Caco-2 (cell line): ENCODE data around the gene TSTD2. TPM values are rescaled to one million over a fixed set of nuclear protein-coding genes. Genes with fewer than 3 reads are reported as not detected.
"Not testable (repeated sequence)": the region's sequence is repeated elsewhere in the genome, so short reads cannot be mapped to it uniquely, and the experiment has no call there.

Experiments
- BruUV-seq: library from RNA; stranded (reverse); fragments of 400-500 nt; replicated peaks from 2 replicates; lab custom pipeline; 2021; lab: Mats Ljungman, UMichigan
- CTCF ChIA-PET: fragments of 300-600 bp; sonication (Branson Sonifier 250); formaldehyde crosslinking; loops from one replicate; lab custom pipeline; 2022; ENCODE audit warnings: antibody characterized with exemption; lab: Charles Lee
- POLR2A ChIA-PET: fragments of 300-600 bp; sonication (Branson Sonifier 250); formaldehyde crosslinking; loops from one replicate; lab custom pipeline; 2022; ENCODE audit warnings: antibody characterized with exemption; lab: Charles Lee
- DNase-seq, 2 experiments: peaks; one replicate each; pipeline versions ENCODE4 v3.0.0 to v3.0.0-alpha.2; 2020 to 2022
- H3K27me3 ChIP-seq: replicated peaks from 2 replicates; pipeline ENCODE4 v1.6.0; 2011; ENCODE audit warnings: low read length; ENCODE audit not compliant: control insufficient read depth, insufficient read depth
- H3K36me3 ChIP-seq: 2 replicates; pipeline ENCODE4 v1.5.1; 2011; ENCODE audit warnings: low read length; ENCODE audit not compliant: control insufficient read depth, insufficient read depth
- H3K4me1 ChIP-seq: fragments of 250-450 bp; sonication (Bioruptor Pico); 2 replicates; pipeline ENCODE4 v1.5.1; 2020; ENCODE audit warnings: mild to moderate bottlenecking
- H3K4me3 ChIP-seq: 2 replicates; pipeline ENCODE4 v1.5.1; 2011; ENCODE audit warnings: low read depth, mild to moderate bottlenecking, control low read depth, low read length
- H3K9me3 ChIP-seq: fragments of 250-450 bp; sonication (Bioruptor Pico); 2 replicates; pipeline ENCODE4 v1.5.1; 2020; ENCODE audit warnings: mild to moderate bottlenecking, moderate library complexity
- H3K27ac Mint-ChIP-seq: one replicate; pipeline ENCODE4 v1.8.0; 2022; ENCODE audit warnings: mixed read lengths; ENCODE audit not compliant: unreplicated experiment
- H3K27me3 Mint-ChIP-seq: one replicate; pipeline ENCODE4 v1.8.0; 2022; ENCODE audit warnings: mixed read lengths; ENCODE audit not compliant: insufficient read depth, unreplicated experiment
- H3K36me3 Mint-ChIP-seq: one replicate; pipeline ENCODE4 v1.8.0; 2022; ENCODE audit warnings: mild to moderate bottlenecking, mixed read lengths; ENCODE audit not compliant: insufficient read depth, unreplicated experiment
- H3K4me1 Mint-ChIP-seq: one replicate; pipeline ENCODE4 v1.8.0; 2022; ENCODE audit warnings: low read depth, mixed read lengths; ENCODE audit not compliant: unreplicated experiment
- H3K4me3 Mint-ChIP-seq: one replicate; pipeline ENCODE4 v1.8.0; 2022; ENCODE audit warnings: mild to moderate bottlenecking, moderate library complexity, mixed read lengths; ENCODE audit not compliant: unreplicated experiment
- H3K9me3 Mint-ChIP-seq: one replicate; pipeline ENCODE4 v1.8.0; 2022; ENCODE audit warnings: mixed read lengths; ENCODE audit not compliant: unreplicated experiment
- CTCF ChIP-seq, 2 experiments: fragments of 200-600 bp in 1 of 2; IDR thresholded peaks; 1 replicate in 1 of 2; 2 replicates in 1 of 2; pipeline versions ENCODE4 v1.5.1 to v1.8.0; 2011 to 2022; ENCODE audit warnings: antibody characterized with exemption in 1 of 2, control low read depth in 1 of 2, inconsistent platforms in 1 of 2, low read depth in 1 of 2, low read length in 1 of 2, mild to moderate bottlenecking in 1 of 2, moderate library complexity in 1 of 2; ENCODE audit not compliant: insufficient read depth in 1 of 2, severe bottlenecking in 1 of 2, unreplicated experiment in 1 of 2
- intact Hi-C: fragments of 100-400 bp; cut with micrococcal nuclease; formaldehyde crosslinking; loops from one replicate; pipeline ENCODE4 v1.10.0; 2022; ENCODE audit not compliant: unreplicated experiment
- total RNA-seq: library from RNA; stranded (reverse); gene quantifications from 2 replicates; pipeline ENCODE4 v1.2.3, GENCODE V29; 2022

TSTD2 gene
- total RNA-seq, 1 experiment from 2014 or later, result 20.7 TPM

GRCh38 chr9:97625620-97626019 is 7.5 kb downstream of the TSTD2 start:
- H3K4me1 Mint-ChIP-seq, result peaks cover 6% of the 10 kb centered on the region
- H3K4me3 Mint-ChIP-seq, result no peak overlapping the region
- BruUV-seq, result no TSS peak
- TF ChIP-seq CTCF (IDR thresholded peaks at IDR 0.05; ENCODE audit: insufficient read depth in 1 of 2, low read depth in 1 of 2, low read length in 1 of 2, severe bottlenecking in 1 of 2, unreplicated experiment in 1 of 2), result no peak
- intact Hi-C loops, result no loop called here
- H3K27ac Mint-ChIP-seq, result no peak overlapping the region
- no peaks in the 10 kb centered on the region for H3K27me3 Mint-ChIP-seq
- peaks cover 21% of the 10 kb centered on the region for H3K9me3 Mint-ChIP-seq
- Histone ChIP-seq H3K4me1 (no peaks in the 10 kb centered on the region), H3K4me3 (no peak overlapping the region), H3K36me3 (peaks cover 4% of the 10 kb centered on the region; the same call in 1 of the 2 replicates), H3K27me3 (no peaks in the 10 kb centered on the region; the same call in 1 of the 2 replicates), H3K9me3 (no peaks in the 10 kb centered on the region)
- H3K36me3 Mint-ChIP-seq, result peaks cover 46% of the 10 kb centered on the region
- ChIA-PET CTCF (no interaction called here), POLR2A (no interaction called here)
- DNase-seq, result no peak

GRCh38 chr9:97623946-97624345 is 9.2 kb downstream of the TSTD2 start:
- CTCF ChIA-PET, result no interaction called here
- Histone ChIP-seq H3K36me3 (peaks cover 4% of the 10 kb centered on the region; the same call in 1 of the 2 replicates), H3K4me1 (no peaks in the 10 kb centered on the region), H3K4me3 (no peak overlapping the region), H3K27me3 (no peaks in the 10 kb centered on the region; the same call in 1 of the 2 replicates), H3K9me3 (no peaks in the 10 kb centered on the region)
- H3K4me3 Mint-ChIP-seq, result no peak overlapping the region
- H3K27me3 Mint-ChIP-seq, result no peaks in the 10 kb centered on the region
- intact Hi-C loops, result no loop called here
- no peak for DNase-seq
- no peak for TF ChIP-seq CTCF (IDR thresholded peaks at IDR 0.05; ENCODE audit: insufficient read depth in 1 of 2, low read depth in 1 of 2, low read length in 1 of 2, severe bottlenecking in 1 of 2, unreplicated experiment in 1 of 2)
- H3K9me3 Mint-ChIP-seq, result peaks cover 29% of the 10 kb centered on the region
- no TSS peak for BruUV-seq
- H3K36me3 Mint-ChIP-seq, result peaks cover 46% of the 10 kb centered on the region
- no peak overlapping the region for H3K27ac Mint-ChIP-seq
- H3K4me1 Mint-ChIP-seq, result peaks cover 4% of the 10 kb centered on the region
- POLR2A ChIA-PET, result interaction anchor here (0.6 to 1.0 kb wide), 2 partner anchors 9 to 122 kb away, joined by 3 to 10 read pairs; partner anchors contain the start of genes NCBP1, TMOD1 and TSTD2

- CTCF ChIA-PET, result not testable (repeated sequence)
Measured at GRCh38 chr9:97622483-97622882, 10.7 kb downstream of the TSTD2 start.

GRCh38 chr9:97620063-97620462 is 13.1 kb downstream of the TSTD2 start:
- H3K27ac Mint-ChIP-seq, BruUV-seq, DNase-seq: not testable (repeated sequence)

More at GRCh38 chr9:97622483-97622882, 10.7 kb downstream of the TSTD2 start:
- DNase-seq, H3K36me3 ChIP-seq, H3K27me3 Mint-ChIP-seq, H3K4me1 Mint-ChIP-seq, POLR2A ChIA-PET, H3K27me3 ChIP-seq, H3K4me1 ChIP-seq, BruUV-seq, H3K4me3 ChIP-seq, H3K27ac Mint-ChIP-seq, intact Hi-C loops, H3K4me3 Mint-ChIP-seq, H3K9me3 ChIP-seq: not testable (repeated sequence)
- Mint-ChIP-seq H3K9me3 (peaks cover 29% of the 10 kb centered on the region), H3K36me3 (peaks cover 46% of the 10 kb centered on the region)

More at GRCh38 chr9:97620063-97620462, 13.1 kb downstream of the TSTD2 start:
- peaks cover 38% of the 10 kb centered on the region for H3K36me3 Mint-ChIP-seq
- H3K27me3 ChIP-seq, POLR2A ChIA-PET, H3K36me3 ChIP-seq, CTCF ChIA-PET, H3K27me3 Mint-ChIP-seq, H3K4me1 ChIP-seq, H3K4me1 Mint-ChIP-seq, H3K9me3 ChIP-seq, H3K4me3 ChIP-seq, intact Hi-C loops, H3K4me3 Mint-ChIP-seq: not testable (repeated sequence)
- H3K9me3 Mint-ChIP-seq, result peaks cover 29% of the 10 kb centered on the region
